Breast epithelium (tissue), 3 donors: ENCODE data around the gene CNOT10.

Source experiments
- CTCF ChIP-seq, 3 donors: fragments of 450-650 bp; IDR thresholded peaks; one replicate each; pipeline ENCODE4 v1.5.1; 2016 to 2017; ENCODE audit warnings: antibody characterized with exemption in 3 of 3, mild to moderate bottlenecking in 3 of 3, moderate library complexity in 3 of 3
- POLR2A ChIP-seq: fragments of 450-650 bp; IDR thresholded peaks from one replicate; pipeline ENCODE4 v1.6.1; 2016; ENCODE audit warnings: antibody characterized with exemption, mild to moderate bottlenecking, moderate library complexity

- no peak for TF ChIP-seq CTCF (IDR thresholded peaks at IDR 0.05)
- no peak for TF ChIP-seq POLR2A
These were observed 27.6 kb downstream of the CNOT10 start for GRCh38 chr3:32712506-32713055.
